H1 (cell line): ENCODE measurements around the gene WRAP73. TPM values are rescaled to one million over a fixed set of nuclear protein-coding genes. Genes with fewer than 3 reads are reported as not detected.

Source experiments
- ASH2L ChIP-seq: fragments of 200-600, 300-600 bp; sonication (generic); IDR thresholded peaks from one replicate; pipeline ENCODE4 v1.7.1; 2017; ENCODE audit warnings: low read length
- JUN ChIP-seq: IDR thresholded peaks from 2 replicates; pipeline ENCODE4 v1.6.1; 2011; ENCODE audit warnings: low read depth, mild to moderate bottlenecking, improper control_type of control experiment, low read length
- KDM4A ChIP-seq: IDR thresholded peaks from one replicate; pipeline ENCODE4 v1.7.1; 2012; ENCODE audit warnings: low read depth, mild to moderate bottlenecking, moderate library complexity, low read length, inconsistent platforms; ENCODE audit not compliant: severe bottlenecking
- MAFK ChIP-seq: IDR thresholded peaks from 2 replicates; pipeline ENCODE4 v1.6.1; 2012; ENCODE audit warnings: low read depth, mild to moderate bottlenecking, improper control_type of control experiment, low read length
- POU5F1 ChIP-seq: IDR thresholded peaks from 2 replicates; pipeline ENCODE4 v1.6.1; 2011; ENCODE audit warnings: low read depth, mild to moderate bottlenecking, low read length, moderate library complexity
- SP4 ChIP-seq: IDR thresholded peaks from 2 replicates; pipeline ENCODE4 v1.6.1; 2012; ENCODE audit warnings: low read length, inconsistent platforms
- TAF7 ChIP-seq: optimal IDR thresholded peaks from 2 replicates; pipeline ENCODE3; 2011; ENCODE audit warnings: low read depth, mild to moderate bottlenecking, inconsistent platforms, low read length, moderate library complexity, borderline replicate concordance
- polyA plus RNA-seq, 7 experiments: library from polyadenylated mRNA; depleted of rRNA in 3 of 7; stranded (reverse) in 5 of 7; unstranded in 2 of 7; fragments of >200 nt in 5 of 7; fragments of 200-250 nt in 2 of 7; gene quantifications; 1 replicate in 5 of 7; 2 replicates in 1 of 7; 4 replicates in 1 of 7; pipeline versions ENCODE4 v1.2.1 to v1.2.3, GENCODE V29; 2011 to 2013; ENCODE audit warnings: missing spikeins in 2 of 7, mixed read lengths in 2 of 7
- total RNA-seq: library from RNA; stranded (reverse); fragmentation: NEBNext Ultra II Directional; extraction: Animal tissue kit (Norgen Biotek cat#: 25700); gene quantifications from 2 replicates; pipeline ENCODE4 v1.2.1, GENCODE V29; 2021

The WRAP73 gene
- total and polyA plus RNA-seq, 2 of the 8 experiments (the other 6 are each of a cell fraction or from before 2014, with no cell fraction given) = 30.3 to 50.7 TPM

GRCh38 chr1:3593745-3594144, 56.2 kb downstream of the WRAP73 start (continued):
- no peak for TF ChIP-seq SP4
- no peak for TF ChIP-seq KDM4A
- TF ChIP-seq ASH2L = no peak
- no peak for TF ChIP-seq POU5F1
- no peak for TF ChIP-seq TAF7
- TF ChIP-seq MAFK = no peak
- no peak for TF ChIP-seq JUN
